Activated CD4-positive, CD25-positive, alpha-beta regulatory T cell treated with anti-CD3 and anti-CD28 coated beads, Interleukin-2, amount 50 U/mL, for 16 hours (primary cell): ENCODE results near the gene COPG2.
"Not testable (repeated sequence)": the region's sequence is repeated elsewhere in the genome, so short reads cannot be mapped to it uniquely, and the experiment has no call there.

ENCODE experiments used
- DNase-seq: peaks from one replicate; pipeline ENCODE4 v3.0.0-alpha.2; 2020; ENCODE audit warnings: low read depth, low spot score

The COPG2 gene

DNA sequence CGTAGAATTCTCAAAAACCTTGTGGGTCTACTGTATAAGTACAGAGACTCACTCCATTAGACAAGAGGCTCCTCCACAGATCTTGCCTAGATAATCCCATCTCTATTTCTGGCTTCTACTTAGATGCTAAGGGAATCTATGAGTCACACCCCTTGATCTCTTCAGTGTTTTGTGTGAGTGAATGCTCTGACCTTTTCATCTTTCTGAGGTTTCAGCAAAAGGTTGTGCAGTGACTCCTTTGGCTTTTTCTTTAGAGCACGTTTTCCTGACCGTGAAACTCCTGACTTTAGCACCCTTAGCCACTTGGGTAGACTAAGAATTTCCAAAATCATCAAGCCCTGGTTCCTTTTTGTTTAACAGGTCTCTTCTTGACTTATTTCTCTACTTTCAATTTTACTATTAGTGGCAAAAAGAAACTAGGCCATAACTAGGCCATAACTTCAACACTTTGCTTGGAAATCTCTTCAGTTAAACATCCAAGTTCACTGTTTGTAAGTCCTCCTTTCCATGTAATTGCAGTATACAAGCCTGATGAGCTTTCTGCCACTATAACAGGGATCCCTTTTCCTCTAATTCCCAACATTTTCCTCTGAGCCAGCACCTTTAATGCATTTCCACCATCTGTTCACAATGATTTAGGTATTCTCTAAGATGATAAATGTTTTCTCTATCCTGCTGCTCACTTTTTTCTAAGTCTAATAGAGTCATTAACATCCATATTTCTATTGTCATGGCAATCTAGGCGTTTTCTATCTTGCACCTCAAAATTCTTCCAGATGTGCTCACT is 19.4 kb downstream of the COPG2 start:
- DNase-seq = no peak

DNA sequence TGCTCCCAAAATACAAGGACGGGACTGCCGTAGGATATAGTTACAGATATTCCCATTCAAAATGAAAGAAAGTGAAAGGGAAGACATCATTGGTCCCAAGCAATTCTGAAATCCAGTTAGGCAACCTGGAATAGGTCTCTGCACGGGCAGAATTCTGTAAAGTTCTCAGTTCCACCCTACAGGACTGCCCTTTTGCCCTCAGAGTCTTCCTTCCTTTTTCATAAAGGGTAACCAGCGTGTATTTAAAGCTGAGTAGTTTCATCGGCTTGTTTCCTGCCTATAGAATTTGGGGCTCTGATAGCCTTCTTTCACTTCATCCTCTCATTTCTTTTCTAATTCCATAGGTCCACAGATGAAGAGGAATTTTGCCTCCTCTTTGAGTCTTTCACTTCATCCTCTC is 20.0 kb downstream of the COPG2 start:
- DNase-seq = no peak

DNA sequence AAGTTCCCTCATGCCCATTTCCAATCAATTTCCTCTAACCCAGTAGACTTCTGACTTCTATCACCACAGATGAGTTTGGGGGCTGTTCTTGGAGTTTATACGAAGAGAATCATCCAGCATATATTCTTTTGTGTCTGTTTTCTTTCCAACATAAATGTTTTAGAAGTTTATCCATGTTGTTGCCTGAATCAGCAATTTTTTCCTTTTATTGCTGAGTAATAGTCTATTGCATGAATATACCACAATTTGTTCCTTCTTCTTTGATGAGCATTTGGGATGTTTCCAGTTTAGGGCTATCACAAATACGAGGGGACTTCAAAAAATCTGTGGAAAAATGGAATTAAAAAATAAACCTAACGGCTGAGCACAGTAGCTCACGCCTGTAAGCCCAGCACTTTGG is 26.2 kb downstream of the COPG2 start:
- DNase-seq = no peak

DNA sequence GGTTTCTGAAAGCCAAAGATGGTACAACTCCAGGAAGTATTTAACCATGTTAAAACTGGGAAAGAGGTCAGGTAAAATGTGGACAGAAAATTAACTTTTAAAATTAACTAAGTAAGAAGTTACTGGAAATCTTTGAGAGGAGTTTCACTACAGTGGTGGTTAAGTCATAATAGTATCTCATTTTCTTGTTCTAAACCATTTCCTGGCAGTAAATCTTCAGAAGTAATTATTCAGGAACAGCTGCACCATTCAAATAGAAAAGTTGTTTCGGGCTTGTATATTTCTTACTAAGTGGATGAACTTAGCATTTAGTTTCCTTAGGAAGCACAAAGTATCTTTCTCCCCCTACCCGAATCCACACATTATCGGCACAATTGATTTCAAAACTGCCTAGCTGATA is 27.1 kb downstream of the COPG2 start:
- DNase-seq = no peak

DNA sequence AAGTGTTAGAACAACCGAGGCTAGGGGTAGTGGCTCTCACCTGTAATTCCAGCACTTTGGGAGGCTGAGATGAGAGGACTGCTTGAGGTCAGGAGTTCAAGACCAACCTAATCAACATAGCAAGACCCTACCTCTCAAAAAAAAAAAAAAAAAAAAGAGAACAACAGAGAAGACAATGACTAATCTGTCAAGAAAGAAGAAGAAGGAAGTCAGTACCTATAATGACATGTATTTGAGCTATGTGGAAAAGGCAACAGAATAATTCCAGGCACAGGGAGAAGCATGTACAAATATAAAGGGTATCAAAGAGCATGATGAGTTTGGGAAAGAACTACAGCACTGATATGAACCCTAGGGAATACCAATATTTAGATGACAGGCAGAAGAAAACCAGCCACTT is 27.5 kb downstream of the COPG2 start:
- DNase-seq = no peak

DNA sequence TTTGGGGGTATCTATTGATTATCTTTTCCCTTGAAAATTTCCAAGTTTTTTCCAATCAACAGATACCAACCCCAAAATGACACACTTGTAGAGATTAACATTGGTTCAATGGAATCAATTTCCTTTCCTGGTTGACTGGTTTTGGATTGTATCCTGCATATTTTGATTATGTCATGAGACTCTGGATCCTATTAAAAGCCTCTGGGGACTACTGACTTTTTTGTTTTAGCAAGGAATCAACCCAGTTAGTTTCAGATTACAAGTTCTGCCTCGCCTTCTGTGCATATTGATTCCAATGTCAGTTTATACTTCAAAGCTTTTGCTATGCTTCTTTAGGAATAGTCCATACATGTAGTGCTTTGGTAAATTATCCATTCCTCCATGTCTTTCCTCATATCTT is 29.2 kb downstream of the COPG2 start:
- no peak for DNase-seq

DNA sequence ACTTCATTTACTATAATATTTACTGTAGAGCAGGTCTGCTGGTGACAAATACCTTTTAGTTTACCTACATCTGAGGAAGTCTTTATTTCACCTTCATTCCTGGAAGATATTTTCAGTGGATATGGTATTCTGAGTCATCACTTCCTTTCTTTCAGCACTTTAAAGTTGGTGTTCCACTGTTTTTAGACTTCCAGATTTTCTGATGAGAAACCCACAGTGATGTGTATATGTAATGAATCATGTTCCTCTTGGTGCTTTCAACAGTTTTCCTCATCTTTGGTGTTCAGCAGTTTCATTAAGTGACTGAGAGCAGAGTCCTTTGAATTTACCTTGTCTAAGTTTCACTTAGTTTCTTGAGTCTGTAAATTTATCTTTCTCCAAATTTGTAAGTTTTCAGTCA is 36.4 kb downstream of the COPG2 start:
- DNase-seq = no peak

DNA sequence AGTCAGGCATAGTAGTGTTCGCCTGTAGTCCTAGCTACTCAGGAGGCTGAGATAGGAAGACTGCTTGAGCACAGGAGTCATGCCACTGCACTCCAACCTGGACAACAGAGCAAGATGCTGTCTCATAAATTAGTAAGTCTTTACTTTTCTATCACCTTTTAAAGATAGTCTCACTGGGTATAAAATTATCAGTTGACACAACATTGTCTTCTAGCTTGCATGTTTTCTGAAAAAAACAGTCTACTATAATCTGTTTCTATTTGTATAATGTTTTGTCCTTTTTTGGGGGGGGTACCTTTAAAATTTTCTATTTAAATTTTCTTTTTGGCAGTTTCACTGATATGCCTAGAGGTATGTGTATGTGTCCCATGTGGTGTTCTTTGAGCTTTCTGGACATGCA is 39.6 kb downstream of the COPG2 start:
- no peak for DNase-seq

DNA sequence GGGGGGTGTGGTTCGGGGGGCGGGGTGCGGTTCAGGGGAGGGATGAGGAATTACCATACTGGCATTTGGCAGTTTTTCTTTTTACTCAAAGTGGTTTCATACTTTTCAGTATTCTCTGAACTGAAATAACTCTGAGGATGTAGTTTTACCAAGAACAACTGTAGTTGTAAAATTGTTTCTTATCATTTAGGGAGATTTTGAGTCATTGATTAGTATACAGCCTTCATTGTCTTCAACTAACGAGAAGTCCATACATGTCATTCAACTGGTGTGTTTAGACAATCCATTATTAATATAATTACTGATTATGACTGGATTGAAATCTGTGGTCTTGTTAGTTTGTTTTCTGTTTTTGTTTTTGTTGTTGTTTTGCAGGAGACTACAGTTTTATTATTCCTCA is 40.8 kb downstream of the COPG2 start:
- DNase-seq = no peak

DNA sequence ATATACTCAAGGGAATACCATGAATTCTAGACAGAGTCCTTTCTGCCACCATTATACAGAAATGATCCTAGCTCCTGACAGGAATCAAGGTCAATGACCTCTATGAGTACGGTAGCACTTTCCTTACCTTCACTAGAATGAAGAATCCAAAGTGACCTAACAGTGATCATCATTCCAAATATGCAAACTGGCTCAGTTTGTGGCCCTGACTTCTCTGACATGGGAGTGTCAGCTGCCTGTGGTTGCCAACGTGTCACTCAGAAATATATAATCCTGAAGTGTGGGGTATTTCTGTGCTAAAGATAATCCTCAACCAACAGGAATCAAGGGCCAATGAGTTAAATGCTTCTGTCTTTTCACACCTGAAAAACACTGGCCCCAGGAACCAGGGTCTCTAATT is 45.7 kb downstream of the COPG2 start:
- DNase-seq = no peak

DNA sequence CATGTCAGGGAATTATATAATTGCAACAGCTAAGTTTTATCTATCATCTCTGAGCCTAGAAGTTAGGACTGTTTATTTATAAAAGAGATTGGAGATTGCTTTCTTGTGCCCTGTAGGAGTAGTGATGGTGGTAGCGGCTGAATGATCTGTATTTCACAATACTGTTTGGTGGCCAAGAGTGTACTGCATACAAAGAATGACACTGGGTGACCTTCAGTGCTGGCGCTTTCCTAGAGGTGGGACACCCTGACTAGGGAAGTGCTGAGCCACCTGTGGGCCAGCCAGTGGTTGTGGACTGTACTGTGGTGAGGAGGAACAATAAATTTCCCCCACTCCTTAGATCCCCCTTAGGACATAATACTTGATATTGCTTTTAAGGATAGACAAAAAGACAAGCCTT is 53.0 kb downstream of the COPG2 start:
- DNase-seq = no peak

DNA sequence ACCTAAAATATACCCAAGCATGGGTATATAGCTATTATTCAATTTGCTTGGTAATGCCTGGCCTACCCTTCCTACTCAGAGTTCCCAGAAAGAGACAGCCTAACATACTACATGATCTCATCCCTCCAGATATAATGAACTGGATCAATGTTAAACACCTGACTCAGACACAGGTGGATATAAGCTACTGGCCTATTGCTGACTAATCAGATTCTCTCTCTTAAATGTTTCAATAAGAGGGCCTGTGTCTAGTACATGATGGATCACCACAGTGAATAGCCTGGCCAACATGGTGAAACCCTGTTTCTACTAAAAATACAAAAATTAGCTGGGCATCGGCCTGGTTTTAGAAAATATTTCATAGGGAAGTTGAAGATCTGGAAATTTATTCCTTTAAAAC is 54.1 kb downstream of the COPG2 start:
- DNase-seq = no peak

DNA sequence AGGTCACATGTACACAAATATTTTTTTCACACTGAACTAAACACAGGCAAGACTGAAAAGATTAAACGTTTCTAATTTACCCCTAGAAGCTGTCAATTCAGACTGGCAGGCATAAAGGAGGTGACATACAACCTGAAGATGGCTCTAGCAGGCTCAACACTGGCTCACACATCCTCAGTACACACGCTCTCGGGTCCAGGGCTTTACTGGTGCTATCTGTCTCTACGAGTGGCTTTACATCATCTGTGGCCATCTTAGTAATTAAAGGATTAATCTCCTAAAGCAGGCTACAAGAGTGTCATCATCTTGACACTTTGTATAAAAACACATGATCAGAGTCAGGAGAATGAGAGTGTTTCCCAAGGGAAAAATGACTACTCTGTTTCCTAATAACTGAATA is 57.3 kb downstream of the COPG2 start:
- no peak for DNase-seq

DNA sequence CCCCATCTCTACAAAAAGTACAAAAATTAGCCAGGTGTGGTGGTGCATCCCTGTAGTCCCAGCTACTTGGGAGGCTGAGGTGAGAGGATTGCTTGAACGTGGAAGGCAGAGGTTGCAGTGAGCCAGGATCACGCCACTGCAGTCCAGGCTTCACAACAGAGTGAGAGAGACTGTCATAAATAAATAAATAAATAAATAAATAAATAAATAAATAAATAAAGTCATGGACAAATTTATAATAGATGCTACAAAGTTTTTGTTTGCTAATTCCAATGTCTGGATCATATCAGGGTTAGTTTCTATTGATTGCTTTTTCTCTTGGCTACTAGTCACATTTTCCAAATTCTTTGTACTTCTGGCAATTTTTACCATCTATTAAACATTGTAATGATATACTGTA is 61.5 kb downstream of the COPG2 start:
- not testable (repeated sequence) for DNase-seq

DNA sequence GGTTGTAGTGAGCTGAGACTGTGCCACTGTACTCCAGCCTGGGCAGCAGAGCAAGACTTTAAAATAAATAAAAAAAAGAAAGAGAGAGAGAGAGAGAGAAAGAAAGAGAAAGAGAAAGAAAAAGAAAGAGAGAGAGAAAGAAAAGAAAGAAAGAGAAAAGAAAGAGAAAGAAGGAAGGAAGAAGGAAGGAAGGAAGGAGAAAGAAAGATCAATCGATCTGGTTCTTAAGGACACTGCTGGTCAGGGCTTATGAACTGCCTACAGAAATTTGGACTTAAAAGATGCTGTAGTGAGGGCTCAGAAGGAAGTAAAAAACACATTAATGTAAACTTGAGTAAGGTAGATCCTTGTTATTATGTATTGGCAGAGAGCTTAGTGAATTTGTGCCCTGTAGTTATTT is 62.4 kb downstream of the COPG2 start:
- DNase-seq = no peak

DNA sequence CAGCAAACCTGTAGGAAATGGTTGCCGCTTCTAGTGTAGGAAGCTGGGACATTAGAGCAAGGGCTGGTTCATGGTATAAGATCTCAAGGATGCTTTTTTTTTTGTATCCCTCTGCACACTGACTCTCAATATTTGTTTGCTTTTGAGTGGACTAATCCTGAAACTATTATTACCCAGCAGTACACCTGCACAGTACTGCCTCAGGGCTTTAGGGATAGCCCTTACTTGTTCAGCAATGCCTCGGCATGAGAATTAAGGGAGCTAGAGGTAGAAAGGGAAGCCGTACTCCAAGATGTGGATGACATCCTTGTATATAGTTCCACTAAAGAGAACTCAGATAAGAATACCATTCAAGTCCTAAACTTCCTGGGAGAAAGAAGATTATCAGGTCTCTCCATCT is 70.5 kb downstream of the COPG2 start:
- DNase-seq = no peak

DNA sequence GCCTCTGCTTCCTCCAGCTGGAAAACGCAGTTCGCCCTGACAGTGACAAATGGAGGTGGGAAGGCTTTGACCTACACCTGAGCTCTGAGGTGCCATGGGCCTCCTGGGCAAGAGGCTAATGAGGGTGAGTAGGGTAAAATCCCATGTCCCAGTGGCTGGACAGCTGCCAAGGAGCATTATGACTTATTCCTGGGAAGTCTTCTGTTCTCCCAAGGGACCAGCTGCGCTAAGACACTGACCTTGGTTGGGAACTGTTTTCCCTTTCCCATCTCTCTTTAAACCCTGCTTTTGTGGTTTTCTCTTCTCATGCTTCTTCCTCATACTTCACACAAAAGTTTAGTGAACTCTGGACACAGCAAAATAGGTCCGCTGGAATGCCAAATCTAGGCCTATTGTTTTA is 72.6 kb downstream of the COPG2 start:
- DNase-seq = no peak

DNA sequence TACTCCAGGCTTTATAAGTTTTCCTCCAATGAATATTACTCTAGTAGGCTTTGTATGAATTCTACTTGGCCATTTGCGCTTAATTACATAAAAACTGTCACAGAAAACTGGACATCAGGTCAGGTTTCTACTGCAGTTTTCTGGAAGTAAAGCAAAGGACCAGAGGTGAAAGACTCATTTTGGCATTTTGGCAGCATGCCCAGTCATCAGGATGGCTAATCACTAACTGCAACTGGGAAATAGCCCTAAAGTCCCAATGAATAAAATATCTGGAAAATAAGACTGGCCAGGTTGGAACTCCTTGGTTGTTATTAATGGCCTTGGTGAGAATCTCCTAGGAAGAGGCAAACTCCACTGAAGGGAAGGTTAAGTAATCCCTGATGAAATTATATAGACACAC is 75.5 kb downstream of the COPG2 start:
- DNase-seq = no peak

DNA sequence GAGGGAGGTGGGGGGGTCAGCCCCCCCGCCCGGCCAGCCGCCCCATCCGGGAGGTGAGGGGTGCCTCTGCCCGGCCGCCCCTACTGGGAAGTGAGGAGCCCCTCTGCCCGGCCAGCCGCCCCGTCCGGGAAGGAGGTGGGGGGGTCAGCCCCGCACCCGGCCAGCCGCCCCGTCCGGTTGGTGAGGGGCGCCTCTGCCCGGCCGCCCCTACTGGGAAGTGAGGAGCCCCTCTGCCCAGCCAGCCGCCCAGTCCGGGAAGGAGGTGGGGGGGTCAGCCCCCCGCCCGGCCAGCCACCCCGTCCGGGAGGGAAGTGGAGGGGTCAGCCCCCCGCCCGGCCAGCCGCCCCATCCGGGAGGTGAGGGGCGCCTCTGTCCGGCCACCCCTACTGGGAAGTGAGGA is 77.1 kb downstream of the COPG2 start:
- not testable (repeated sequence) for DNase-seq

DNA sequence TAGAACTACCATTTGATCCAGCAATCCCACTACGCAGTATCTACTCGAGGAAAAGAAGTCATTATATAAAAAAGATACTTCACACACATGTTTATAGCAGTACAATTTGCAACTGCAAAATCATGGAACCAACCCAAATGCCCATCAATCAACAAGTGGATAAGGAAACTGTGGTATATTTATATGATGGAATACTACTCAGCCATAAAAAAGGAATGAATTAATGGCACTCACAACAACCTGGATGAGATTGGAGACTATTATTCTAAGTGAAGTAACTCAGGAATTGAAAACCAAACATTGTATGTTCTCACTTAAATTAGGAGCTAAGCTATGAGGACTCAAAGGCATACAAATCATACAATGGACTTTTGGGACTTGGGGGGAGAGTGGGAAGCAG is 82.6 kb downstream of the COPG2 start:
- not testable (repeated sequence) for DNase-seq

DNA sequence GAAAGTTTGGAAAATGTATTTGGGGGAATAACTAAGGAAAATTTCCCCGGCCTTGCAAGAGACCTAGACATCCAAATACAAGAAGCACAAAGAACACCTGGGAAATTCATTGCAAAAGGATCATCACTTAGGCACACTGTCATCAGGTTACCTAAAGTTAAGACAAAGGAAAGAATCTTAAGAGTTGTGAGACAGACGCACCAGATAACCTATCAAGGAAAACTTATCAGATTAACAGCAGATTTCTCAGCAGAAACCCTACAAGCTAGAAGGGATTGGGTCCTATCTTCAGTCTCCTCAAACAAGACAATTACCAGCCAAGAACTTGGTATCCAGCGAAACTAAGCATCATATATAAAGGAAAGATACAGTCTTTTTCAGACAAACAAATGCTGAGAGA is 93.4 kb downstream of the COPG2 start:
- not testable (repeated sequence) for DNase-seq

DNA sequence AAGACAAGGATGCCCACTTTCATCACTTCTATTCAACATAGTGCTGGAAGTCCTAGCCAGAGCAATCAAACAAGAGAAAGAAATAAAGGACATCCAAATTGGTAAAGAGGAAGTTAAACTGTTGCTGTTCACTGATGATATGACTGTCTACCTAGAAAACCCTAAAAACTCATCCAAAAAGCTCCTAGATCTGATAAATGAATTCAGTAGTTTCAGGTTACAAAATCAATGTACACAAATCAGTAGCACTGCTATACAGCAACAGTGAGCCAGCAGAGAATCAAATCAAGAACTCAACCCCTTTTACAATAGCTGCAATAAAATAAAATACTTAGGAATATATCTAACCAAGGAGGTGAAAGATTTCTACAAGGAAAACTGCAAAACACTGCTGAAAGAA is 98.4 kb downstream of the COPG2 start:
- not testable (repeated sequence) for DNase-seq

DNA sequence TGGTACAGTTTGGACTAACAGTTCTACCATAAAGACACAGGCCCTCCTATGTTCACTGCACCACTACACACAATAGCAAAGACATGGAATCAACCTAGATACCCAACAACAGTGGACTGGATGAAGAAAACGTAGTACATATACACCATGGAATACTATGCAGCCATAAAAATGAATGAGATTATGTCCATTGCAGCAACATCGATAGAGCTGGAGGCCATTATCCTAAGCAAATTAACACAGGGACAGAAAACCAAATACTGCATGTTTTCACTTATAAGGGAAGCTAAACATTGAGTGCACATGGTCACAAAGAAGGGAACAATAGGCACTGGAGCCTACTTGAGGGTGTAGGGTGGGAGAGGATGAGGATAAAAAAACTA is 101.7 kb downstream of the COPG2 start:
- DNase-seq = no peak
